HUES48 (cell line): ENCODE measurements around the gene INPP1.
A peak's percentile ranks its signal among the peaks of the same experiment; 100 is the strongest.

Experiments
- H3K27ac ChIP-seq: one replicate; pipeline ENCODE4 v1.7.0; 2013; ENCODE audit warnings: low read depth, low read length, inconsistent platforms
- H3K27me3 ChIP-seq: 2 replicates; pipeline ENCODE4 v1.6.1; 2013; ENCODE audit warnings: mild to moderate bottlenecking, low read length; ENCODE audit not compliant: control insufficient read depth, insufficient read depth
- H3K36me3 ChIP-seq: 2 replicates; pipeline ENCODE4 v1.6.1; 2013; ENCODE audit warnings: low read length; ENCODE audit not compliant: control insufficient read depth, insufficient read depth
- H3K4me1 ChIP-seq: 2 replicates; pipeline ENCODE4 v1.6.1; 2013; ENCODE audit warnings: mild to moderate bottlenecking, low read length; ENCODE audit not compliant: control insufficient read depth, insufficient read depth
- H3K4me3 ChIP-seq: 2 replicates; pipeline ENCODE4 v1.5.1; 2013; ENCODE audit warnings: mild to moderate bottlenecking, low read depth, low read length
- H3K9ac ChIP-seq: 2 replicates; pipeline ENCODE4 v1.6.1; 2013; ENCODE audit warnings: mild to moderate bottlenecking, low read depth, low read length, moderate library complexity
- H3K9me3 ChIP-seq: 2 replicates; pipeline ENCODE4 v1.6.1; 2013; ENCODE audit warnings: low read length; ENCODE audit not compliant: control insufficient read depth, insufficient read depth

The INPP1 gene

GRCh38 chr2:190318514-190318913 is 24.9 kb upstream of the INPP1 start:
- peak overlapping the region; percentile 74 for H3K4me3 ChIP-seq
- no peaks in the 10 kb centered on the region for H3K9me3 ChIP-seq
- peaks cover 13% of the 10 kb centered on the region; the same call in 1 of the 2 replicates for H3K4me1 ChIP-seq
- no peak overlapping the region for H3K9ac ChIP-seq
- no peaks in the 10 kb centered on the region for H3K27me3 ChIP-seq
- no peak overlapping the region for H3K27ac ChIP-seq
- H3K36me3 ChIP-seq = no peaks in the 10 kb centered on the region

- H3K9me3 ChIP-seq = no peaks in the 10 kb centered on the region
- no peaks in the 10 kb centered on the region for H3K36me3 ChIP-seq
- H3K27me3 ChIP-seq = no peaks in the 10 kb centered on the region
- peaks cover 13% of the 10 kb centered on the region; the same call in 1 of the 2 replicates for H3K4me1 ChIP-seq
- H3K27ac ChIP-seq = peak overlapping the region; percentile 77
- peak overlapping the region; percentile 44 for H3K9ac ChIP-seq
- H3K4me3 ChIP-seq = peak overlapping the region; percentile 74
Measured at GRCh38 chr2:190318931-190319554, 24.3 kb upstream of the INPP1 start.

GRCh38 chr2:190319555-190320498 is 23.6 kb upstream of the INPP1 start, which contains the start of gene HIBCH:
TSS of gene HIBCH (minus strand) at chr2:190319826. CDS start at chr2:190319750, 76 bp downstream.
- Histone ChIP-seq H3K27ac (peak within 1 kb of the TSS; percentile 77), H3K9ac (peak within 1 kb of the TSS; percentile 44), H3K4me3 (peak within 1 kb of the TSS; percentile 74), H3K36me3 (no peaks in the 10 kb centered on the region), H3K9me3 (no peaks in the 10 kb centered on the region), H3K27me3 (no peaks in the 10 kb centered on the region), H3K4me1 (peaks cover 13% of the 10 kb centered on the region; the same call in 1 of the 2 replicates)

GRCh38 chr2:190320696-190321095 is 22.7 kb upstream of the INPP1 start:
- Histone ChIP-seq H3K27me3 (no peaks in the 10 kb centered on the region), H3K27ac (no peak overlapping the region), H3K36me3 (no peaks in the 10 kb centered on the region), H3K9me3 (no peaks in the 10 kb centered on the region), H3K4me3 (no peak overlapping the region), H3K4me1 (peaks cover 13% of the 10 kb centered on the region; the same call in 1 of the 2 replicates), H3K9ac (no peak overlapping the region)

- Histone ChIP-seq H3K9me3 (no peaks in the 10 kb centered on the region), H3K36me3 (no peaks in the 10 kb centered on the region), H3K27me3 (no peaks in the 10 kb centered on the region), H3K4me3 (no peak overlapping the region), H3K27ac (no peak overlapping the region), H3K4me1 (peaks cover 10% of the 10 kb centered on the region; the same call in 1 of the 2 replicates), H3K9ac (no peak overlapping the region)
Measured at GRCh38 chr2:190323406-190323805, 20.0 kb upstream of the INPP1 start.

- Histone ChIP-seq H3K9me3 (no peaks in the 10 kb centered on the region), H3K36me3 (no peaks in the 10 kb centered on the region), H3K4me3 (no peak overlapping the region), H3K27ac (no peak overlapping the region), H3K27me3 (no peaks in the 10 kb centered on the region), H3K4me1 (no peaks in the 10 kb centered on the region), H3K9ac (no peak overlapping the region)
Measured at GRCh38 chr2:190325588-190325987, 17.8 kb upstream of the INPP1 start.

GRCh38 chr2:190327867-190328572 is 15.4 kb upstream of the INPP1 start:
- Histone ChIP-seq H3K27me3 (no peaks in the 10 kb centered on the region), H3K4me3 (no peak overlapping the region), H3K9ac (no peak overlapping the region), H3K9me3 (no peaks in the 10 kb centered on the region), H3K4me1 (no peaks in the 10 kb centered on the region), H3K27ac (no peak overlapping the region), H3K36me3 (no peaks in the 10 kb centered on the region)

- Histone ChIP-seq H3K27me3 (no peaks in the 10 kb centered on the region), H3K4me1 (no peaks in the 10 kb centered on the region)
Measured at GRCh38 chr2:190328573-190329147, 14.7 kb upstream of the INPP1 start.

GRCh38 chr2:190333395-190333794 is 10.0 kb upstream of the INPP1 start:
- Histone ChIP-seq H3K9ac (no peak overlapping the region), H3K27me3 (no peaks in the 10 kb centered on the region), H3K4me3 (no peak overlapping the region), H3K36me3 (no peaks in the 10 kb centered on the region), H3K27ac (no peak overlapping the region), H3K4me1 (no peaks in the 10 kb centered on the region), H3K9me3 (no peaks in the 10 kb centered on the region)

More at GRCh38 chr2:190328573-190329147, 14.7 kb upstream of the INPP1 start:
- Histone ChIP-seq H3K4me3 (no peak overlapping the region), H3K9ac (no peak overlapping the region), H3K36me3 (no peaks in the 10 kb centered on the region), H3K27ac (no peak overlapping the region), H3K9me3 (no peaks in the 10 kb centered on the region)

GRCh38 chr2:190333928-190334327 is 9.5 kb upstream of the INPP1 start:
- Histone ChIP-seq H3K27ac (no peak overlapping the region), H3K36me3 (no peaks in the 10 kb centered on the region), H3K9ac (no peak overlapping the region), H3K4me1 (no peaks in the 10 kb centered on the region), H3K4me3 (no peak overlapping the region), H3K9me3 (no peaks in the 10 kb centered on the region), H3K27me3 (no peaks in the 10 kb centered on the region)
